HG03558 (cell line): ENCODE results near the gene PIEZO2.
A peak's percentile ranks its signal among the peaks of the same experiment; 100 is the strongest.

Experiments used
- ATAC-seq: cut with Tn5 transposase; IDR thresholded peaks from one replicate; pipeline ENCODE4 v1.9.1; 2021; ENCODE audit warnings: moderate number of reproducible peaks; ENCODE audit not compliant: unreplicated experiment; ENCODE audit errors: extremely low read depth

The PIEZO2 gene

DNA sequence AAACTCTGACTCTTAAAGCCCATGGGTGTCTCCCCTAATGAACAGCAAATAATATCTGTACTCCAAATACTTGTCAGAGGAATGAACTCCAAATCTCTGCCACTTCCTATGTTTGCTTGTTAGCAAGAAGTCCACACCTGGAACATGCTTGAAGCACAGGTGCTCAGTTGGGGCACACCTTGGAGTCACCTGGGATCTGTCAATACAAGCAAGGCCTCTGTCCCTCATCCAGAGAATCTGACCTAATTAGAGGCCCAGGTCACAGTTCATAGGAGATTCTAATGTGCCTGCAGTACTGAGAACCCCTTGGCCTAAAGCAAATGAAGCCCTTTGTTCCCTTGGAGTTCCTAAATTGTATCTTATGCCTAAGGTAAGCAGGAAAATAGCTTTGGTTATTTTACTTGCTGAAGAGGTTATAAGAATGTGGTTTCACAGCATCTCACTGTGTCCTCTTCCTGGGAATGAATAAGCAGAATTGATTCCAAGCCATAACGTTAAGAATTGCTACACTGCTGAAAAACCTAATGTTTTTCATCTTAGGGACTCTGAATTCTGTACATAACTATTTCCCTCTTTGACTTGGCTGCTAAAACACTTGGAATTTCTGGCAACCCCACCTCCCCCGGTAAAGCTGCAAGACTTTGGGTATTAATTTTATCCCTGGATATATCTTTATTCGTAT is 113.4 kb downstream of the PIEZO2 start:
- no peak for ATAC-seq

DNA sequence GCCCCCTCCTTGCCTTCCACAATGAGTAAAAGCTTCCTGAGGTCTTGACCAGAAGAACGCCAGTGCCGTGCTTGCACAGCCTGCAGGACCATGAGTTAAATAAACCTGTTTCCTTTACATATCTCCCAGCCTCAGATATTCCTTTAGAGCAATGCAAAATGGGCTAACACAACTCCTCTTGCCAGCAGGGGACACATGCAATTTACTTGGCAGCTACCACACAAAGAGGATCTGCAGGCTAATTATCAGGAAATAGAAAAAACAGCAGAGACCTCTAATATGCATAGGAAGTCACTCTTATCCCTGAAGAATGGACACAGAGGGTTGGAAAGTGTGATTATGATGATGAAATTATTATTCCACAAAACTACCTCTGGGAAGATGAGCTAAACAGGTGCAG is 114.0 kb downstream of the PIEZO2 start:
- no peak for ATAC-seq

DNA sequence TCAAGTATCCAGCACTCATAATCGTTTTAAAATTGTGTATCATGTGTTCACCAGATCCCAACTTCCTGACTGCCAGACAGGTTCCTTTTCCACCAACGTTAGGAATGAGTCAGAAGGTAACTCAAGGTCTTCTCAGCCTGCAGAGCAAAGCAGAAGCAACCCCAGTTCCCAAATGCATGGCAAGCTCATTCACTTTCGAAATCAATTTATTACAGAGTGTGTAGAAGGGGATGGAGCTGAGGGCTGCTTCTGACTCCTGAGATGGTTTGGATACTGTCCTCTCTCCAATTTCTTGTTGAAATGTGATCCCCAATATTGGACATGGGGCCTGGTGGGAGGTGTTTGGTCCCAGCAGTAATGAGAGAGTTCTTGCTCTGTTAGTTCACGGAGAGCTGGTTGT is 114.5 kb downstream of the PIEZO2 start:
- ATAC-seq, result no peak

DNA sequence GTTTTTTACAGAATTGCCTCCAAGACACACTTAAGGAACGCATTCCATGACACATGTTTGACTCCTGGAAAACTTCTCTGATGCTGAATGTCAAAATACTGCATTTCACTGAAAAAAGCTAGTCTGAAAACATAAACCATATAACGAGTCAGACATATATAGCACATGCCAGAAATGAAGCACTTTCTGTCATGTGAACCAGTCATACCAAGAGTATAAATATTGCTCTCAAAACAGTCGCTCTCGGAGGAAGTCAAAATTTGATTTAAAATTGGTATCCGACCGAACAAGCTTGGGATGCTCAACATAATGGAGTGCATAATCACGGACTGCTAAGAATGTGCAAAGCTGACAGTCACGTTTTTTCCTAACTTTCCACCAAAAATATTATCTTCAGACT is 115.9 kb downstream of the PIEZO2 start:
- ATAC-seq, result no peak

DNA sequence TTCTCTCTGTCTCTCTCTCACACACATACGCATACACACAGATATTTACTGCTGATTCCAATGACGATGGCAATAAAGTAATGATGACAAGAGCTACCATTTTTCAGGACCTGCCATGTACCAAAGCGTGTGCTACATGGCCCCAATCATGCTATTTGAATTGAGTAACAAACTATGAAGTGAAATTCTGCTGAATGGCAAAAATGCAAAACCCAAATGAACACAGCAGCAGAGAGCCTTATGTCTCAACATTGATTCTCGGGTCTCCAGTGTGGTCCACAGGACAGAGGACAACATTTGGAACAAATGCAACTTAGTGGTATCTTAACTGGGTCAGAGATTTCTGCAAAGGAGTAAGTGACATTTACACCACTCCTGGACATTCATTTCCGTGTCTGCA is 117.4 kb downstream of the PIEZO2 start:
- no peak for ATAC-seq

DNA sequence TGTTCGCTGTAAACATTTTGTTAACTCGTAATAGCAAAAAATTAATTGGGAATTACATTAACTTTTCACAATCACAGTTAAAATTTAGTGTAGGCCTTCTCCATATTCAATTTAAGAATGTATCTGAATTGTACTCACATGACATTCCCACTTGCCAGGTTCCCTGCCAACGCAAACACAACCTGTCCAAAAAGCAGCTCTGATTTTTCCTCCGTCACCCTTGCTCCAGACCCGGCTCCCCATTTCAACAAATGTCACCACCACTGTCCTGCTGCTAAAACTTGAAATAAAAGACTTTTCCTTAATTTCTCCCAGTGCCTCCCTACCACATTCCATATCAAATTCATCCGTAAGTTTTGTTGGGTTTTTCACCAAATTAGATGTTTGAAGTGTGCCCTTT is 120.3 kb downstream of the PIEZO2 start:
- no peak for ATAC-seq

DNA sequence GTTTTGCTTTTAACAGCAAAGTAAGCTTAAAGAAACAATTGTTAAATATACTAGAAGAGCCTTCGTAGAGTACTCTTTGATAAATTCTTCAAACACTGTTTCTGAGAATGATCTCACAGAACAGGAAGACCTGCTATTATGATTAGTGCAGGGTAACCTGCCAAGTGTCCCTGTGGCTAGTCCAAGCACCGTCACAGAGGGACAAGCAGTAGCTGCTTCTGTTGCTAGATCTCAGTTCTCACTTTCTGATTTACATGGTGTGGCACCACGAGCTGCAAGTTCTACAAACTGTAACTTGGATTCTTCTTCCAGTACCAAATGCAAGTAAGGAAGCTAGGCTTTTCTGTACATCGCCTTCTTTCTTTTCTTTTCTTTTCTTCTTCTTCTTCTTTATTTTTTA is 121.5 kb downstream of the PIEZO2 start:
- ATAC-seq, result peak; percentile 73

DNA sequence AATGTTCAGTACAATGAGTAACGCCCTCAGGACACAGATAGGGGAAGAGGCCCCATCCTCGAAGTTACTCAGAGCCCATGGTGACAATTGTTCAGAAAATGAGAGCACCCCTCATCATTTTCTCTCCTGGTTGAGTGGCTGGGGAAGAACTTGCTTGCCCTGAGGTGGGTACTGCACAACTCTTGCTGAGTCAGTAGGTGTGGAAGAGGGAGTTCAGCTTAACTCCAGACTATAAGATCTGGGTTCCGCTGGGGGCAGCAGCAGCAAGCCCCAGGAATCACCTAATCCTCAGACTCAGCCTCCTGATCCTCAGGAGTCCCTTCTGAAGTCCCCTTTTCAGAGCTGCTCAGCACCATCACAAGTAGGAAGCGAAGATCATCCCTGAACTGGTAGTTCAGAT is 123.7 kb downstream of the PIEZO2 start:
- ATAC-seq, result no peak

DNA sequence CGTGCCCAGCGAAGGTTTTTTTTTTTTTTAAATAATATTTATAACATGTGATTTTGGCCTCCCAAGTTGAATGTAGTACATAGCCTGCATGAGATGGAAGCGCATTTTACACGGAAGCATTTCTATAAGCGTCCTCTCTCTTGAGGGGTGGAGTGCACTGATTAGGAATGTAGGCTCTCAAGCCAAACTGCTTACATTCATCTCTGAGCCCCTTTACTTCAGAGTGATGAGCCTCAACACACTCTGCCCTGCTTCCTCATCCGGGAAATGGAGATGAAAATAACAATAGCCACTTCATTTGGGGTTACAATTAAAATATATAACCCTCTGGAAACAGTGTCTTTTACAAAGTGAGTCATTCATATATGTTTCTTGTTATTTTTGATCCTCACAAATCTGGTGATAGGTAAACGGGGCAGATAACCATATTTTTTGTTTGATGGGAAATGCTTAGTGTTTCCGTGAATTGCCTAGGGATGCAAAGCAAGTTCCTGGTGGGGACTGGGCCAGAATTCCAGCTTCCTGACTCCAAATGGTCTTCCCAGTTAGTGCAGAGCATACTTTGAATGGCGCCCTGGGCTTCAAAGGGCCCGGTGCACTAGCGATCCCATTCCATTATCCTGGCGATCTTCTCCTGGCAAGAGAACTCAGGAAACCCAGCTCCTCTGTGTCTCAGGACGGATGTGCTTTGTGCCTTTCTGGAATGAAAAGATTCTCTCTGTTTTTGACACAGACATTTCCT is 124.3 kb downstream of the PIEZO2 start:
- no peak for ATAC-seq

DNA sequence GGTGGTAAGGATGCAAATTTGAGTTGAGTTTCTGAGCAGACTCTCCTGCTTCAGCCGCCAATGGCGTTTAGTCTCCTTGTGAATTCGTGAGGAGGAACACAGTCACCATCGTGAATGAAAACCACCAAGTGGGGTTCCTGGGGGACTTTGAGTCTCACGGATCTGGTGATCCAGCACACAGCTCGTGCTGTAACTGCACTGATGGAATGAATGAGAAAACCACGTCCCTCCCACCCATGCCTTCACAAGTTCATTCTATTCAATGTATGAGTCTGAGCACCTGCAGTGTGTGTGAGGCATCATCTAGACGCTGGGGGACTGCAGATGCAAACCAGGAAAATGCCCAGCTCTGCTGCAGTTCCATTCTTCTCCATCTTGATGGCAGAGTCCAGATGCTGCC is 127.9 kb downstream of the PIEZO2 start:
- ATAC-seq, result no peak

DNA sequence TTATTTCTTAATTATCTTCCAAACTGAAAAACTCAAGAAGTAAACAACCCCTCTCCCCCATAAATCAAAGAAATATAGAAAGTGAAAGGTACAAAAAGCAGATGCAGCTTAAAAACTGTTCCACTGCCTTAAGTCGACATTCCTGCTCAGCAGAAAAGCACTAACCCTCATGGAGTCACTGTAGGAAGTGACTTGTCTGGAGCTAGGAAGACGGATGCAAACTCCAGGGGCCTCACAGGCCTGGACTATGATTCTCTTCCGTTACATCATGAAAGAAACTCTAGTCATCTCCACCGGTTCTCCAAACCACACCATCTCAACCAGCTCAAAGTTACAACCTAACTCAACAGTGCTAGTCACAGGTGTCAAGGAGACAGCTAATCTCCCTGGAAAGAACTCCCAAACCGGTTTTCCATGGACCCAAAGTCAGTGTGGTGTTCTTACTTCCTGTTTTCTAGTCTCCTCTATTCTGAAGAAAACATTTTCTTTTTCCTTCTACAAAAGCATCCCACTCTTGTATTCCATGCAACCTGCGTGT is 128.4 kb downstream of the PIEZO2 start:
- no peak for ATAC-seq

DNA sequence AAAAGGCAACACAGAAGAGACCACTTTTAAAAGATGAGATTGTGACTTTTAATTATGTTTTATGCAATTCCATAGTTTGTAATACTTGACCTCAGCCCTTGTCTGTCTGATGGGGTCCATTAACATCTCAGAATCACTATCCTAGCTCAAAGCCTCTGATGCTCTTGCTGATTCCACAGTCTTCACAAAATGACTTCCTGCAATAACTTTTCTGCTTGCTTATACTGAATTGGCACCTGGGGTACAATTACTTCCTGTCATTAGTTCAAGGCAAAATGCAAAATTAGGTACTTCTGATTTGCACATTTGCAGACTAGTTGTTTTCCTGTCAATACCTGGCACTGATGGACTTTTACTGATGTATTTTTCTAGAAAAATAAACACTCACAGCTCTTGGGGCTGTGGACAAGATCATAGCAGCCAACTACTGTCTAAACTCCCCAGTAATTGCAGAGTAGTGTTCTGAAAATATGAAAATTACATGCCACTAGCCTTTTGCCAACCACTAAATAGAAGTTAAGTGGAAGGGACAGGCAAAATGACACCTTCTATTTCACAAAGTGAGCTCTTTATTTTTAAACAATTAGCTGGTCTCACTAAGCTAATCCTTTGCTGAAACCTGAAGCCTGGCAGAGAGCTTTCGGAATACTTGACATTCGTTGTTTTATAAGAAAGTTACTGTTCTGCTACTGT is 129.1 kb downstream of the PIEZO2 start:
- no peak for ATAC-seq

DNA sequence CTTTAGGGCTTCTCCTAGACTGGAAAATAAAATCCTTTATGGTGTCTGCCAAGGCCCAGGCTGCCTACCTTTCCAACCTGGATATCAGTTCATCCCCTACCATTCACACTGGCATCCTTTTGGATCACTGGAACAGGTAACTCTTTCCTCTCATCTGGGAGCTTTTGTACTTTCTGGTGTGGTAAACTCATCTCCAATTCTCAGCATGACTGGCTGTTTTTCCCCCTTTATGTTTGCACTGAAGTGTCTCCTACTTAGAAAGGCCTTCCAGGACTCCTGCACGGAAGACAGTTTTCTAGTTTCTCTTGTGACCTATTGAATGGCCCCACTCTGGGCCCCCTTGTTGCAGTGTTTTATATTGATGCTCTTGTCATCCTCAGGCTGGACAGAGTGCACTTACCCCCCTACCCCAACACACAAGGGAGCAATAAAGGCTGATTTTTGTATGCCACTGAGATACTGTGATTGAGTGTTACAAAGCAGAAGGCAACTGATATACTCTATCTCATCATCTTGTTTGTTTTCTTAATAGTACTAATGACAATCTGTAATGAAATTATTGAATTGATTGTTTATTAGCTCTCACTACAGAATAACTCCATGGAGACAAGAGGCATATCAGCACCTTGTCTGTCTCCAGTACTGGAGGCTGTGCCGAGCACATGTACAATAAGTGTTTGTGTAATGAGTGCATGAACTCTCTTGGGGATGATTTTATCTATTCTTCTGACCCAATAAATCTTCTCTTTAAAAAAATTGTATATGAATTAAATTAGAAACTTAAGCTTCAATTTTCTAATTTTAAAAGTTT is 129.9 kb downstream of the PIEZO2 start:
- no peak for ATAC-seq

DNA sequence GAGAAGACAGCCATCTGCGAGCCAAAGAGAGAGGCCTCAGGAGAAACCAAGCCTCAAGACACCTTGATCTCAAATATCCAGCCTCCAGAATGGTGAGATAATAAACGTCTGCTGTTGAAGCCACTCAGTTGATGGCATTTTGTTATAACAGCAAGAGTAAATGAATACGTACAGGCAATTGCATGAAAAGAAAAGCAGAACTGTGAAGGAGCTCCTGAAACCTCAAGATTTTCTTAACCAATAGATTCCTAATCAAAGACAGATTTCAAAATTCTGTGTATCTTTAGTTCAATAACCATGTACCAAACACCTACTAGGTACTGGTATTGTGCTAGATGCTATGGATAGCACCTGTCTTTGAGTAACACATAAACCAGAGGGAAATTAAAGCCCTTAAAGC is 139.5 kb downstream of the PIEZO2 start:
- no peak for ATAC-seq

DNA sequence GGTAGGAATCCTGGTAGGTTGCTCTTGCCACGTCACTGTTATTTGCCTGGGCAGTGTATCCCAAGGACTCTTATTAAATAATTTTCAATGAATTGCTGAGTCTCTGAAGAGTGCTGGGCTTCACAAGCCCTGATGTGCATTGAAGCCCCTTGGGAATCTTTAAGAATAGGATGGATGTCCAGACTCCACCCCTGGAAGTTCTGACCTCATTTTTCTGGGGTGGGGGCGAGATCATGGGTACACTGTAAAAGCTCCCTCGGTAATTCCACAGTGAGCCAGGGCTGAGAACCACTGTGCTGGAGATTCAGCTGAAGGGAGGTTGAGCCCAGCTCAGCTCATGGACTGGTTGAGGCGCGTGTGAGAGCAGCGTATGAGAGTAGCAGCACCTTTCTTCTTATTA is 140.2 kb downstream of the PIEZO2 start:
- no peak for ATAC-seq

DNA sequence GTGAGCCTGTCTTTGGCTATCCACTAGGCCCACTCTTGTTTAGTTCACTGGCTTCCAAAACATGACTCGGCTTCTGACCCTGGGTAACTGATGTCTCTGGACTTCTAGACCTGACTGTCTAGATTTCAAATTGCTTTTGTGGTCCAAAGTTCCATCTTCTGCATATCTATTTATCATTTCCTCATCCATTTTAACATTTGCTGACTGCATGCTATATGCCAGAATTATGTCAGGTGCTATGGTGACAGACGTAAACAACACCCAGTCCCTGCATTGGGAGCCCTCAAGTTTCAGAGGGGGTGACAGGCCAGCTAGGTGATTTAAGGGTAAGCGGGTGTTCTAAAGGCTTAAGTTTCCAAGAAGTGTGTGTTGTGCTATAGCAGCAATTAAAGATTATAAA is 140.9 kb downstream of the PIEZO2 start:
- no peak for ATAC-seq

DNA sequence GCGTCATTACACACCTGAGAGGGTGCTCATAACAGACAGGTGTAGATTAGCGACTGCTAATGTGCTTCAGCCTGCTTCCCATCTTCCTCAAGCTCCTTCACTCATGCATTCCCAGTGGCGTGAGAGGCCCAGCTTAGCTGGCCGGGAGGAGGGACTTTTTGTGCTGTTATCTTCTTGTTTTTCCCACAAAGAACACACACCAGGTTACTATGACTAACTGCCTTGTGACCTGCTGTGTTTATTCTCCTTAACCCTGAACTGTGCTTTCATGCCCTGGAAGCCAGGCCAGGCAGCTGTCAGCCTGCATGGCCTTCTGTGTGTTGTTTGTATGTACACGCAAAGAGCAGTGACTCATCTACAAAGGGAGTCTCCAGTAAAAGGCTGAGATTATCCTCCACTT is 143.8 kb downstream of the PIEZO2 start:
- no peak for ATAC-seq

DNA sequence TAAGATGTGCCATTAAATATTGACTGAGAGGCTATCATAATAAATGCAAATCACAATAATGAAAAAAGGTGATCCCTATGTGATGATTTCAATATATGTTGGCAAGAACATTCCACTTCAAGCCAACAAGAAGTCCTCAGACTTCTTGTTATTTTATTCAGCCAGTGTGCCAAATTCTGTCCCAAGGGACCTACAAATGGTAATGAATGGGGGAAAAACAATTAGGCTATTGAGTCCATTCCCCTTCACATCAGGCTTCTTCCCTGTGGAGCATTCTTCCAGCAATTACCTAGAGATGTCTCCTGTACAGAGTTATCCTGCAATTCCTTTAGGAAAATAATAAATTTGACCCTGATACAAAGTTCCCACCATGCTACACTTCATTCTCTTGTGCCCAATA is 144.4 kb downstream of the PIEZO2 start:
- ATAC-seq, result no peak

DNA sequence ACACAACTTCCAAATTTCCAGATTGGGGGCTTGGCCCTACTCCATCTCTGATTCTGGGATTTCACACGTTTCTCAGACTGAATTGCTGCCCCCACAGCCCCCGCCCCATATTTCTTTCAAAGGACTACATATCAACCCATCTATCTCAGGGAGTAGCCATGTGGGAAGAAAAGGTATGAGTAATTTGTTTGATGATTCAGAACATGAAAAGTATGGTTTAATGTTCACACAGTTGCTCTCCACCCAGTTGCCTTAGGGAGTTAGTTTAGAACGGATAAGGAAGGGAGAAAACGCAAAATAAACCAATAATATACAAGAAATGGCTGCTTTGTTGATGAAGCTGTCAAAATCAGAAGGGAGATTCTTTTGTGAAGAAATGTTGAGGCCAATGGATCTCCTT is 145.1 kb downstream of the PIEZO2 start:
- no peak for ATAC-seq

DNA sequence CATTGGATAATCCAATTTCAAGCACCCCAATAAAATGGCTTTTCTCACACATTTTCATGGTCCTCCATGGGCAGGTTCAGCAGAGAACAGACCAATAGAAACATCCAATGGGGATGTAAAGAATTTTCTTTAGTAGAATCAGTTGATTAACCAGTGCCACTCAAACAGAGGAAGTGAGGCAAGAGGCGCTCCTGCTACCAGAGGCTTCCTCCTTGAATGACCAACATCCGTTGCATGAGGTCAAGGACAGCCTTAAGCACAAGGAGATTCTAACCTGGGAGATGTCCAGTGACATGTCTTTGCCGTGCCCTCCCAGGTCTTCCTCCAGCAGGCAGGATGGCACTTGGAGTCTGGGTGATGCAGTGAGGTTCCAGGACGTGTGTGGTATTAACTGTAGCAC is 146.6 kb downstream of the PIEZO2 start:
- ATAC-seq, result no peak
